Osteoblast (primary cell): ENCODE data around the gene CEMIP2. TPM values are rescaled to one million over a fixed set of nuclear protein-coding genes. Genes with fewer than 3 reads are reported as not detected.

Experiments used
- DNase-seq: peaks from one replicate; pipeline ENCODE4 v3.0.0; 2011; ENCODE audit warnings: low spot score, mixed read lengths; ENCODE audit not compliant: insufficient read length; ENCODE audit errors: missing footprints
- H2AFZ ChIP-seq: 2 replicates; pipeline ENCODE4 v1.6.0; 2011; ENCODE audit warnings: mild to moderate bottlenecking, low read length
- H3K27ac ChIP-seq: 2 replicates; pipeline ENCODE4 v1.5.1; 2011; ENCODE audit warnings: mild to moderate bottlenecking, low read depth, low read length, moderate library complexity
- H3K27me3 ChIP-seq: 2 replicates; pipeline ENCODE4 v1.6.0; 2012; ENCODE audit warnings: mild to moderate bottlenecking, control low read depth, inconsistent platforms, low read length, moderate library complexity; ENCODE audit not compliant: insufficient read depth
- H3K36me3 ChIP-seq: 2 replicates; pipeline ENCODE4 v1.5.1; 2011; ENCODE audit warnings: mild to moderate bottlenecking, low read length, control low read depth, moderate library complexity; ENCODE audit not compliant: insufficient read depth
- H3K4me1 ChIP-seq: 2 replicates; pipeline ENCODE4 v1.5.1; 2011; ENCODE audit warnings: mild to moderate bottlenecking, low read length, control low read depth, moderate library complexity; ENCODE audit not compliant: insufficient read depth
- H3K4me2 ChIP-seq: 2 replicates; pipeline ENCODE4 v1.6.0; 2011; ENCODE audit warnings: mild to moderate bottlenecking, low read length; ENCODE audit not compliant: insufficient read depth
- H3K4me3 ChIP-seq: fragments of 200-600 bp; sonication (generic); 3 replicates; pipeline ENCODE4 v1.5.1; 2012; ENCODE audit warnings: mild to moderate bottlenecking, low read length, inconsistent platforms; ENCODE audit not compliant: insufficient read depth
- H3K79me2 ChIP-seq: 2 replicates; pipeline ENCODE4 v1.6.0; 2012; ENCODE audit warnings: mild to moderate bottlenecking, low read length, control low read depth, inconsistent platforms; ENCODE audit not compliant: insufficient read depth
- H3K9me3 ChIP-seq: 2 replicates; pipeline ENCODE4 v1.5.1; 2011; ENCODE audit warnings: low read depth, low read length, control low read depth
- H4K20me1 ChIP-seq: 2 replicates; pipeline ENCODE4 v1.6.0; 2012; ENCODE audit warnings: mild to moderate bottlenecking, low read length, control low read depth; ENCODE audit not compliant: insufficient read depth
- total RNA-seq: library from RNA; depleted of rRNA; stranded (reverse); fragments of >200 nt; gene quantifications from 2 replicates; pipeline ENCODE4 v1.2.3, GENCODE V29; 2012
- TF ChIP-seq, protein P1 (sequence below): IDR thresholded peaks from 2 replicates; pipeline ENCODE4 v1.5.1; 2011; ENCODE audit warnings: mild to moderate bottlenecking, low read depth, low read length, moderate library complexity; ENCODE audit errors: extremely low read depth

The CEMIP2 gene
- total RNA-seq, 1 donor = 66.2 TPM

DNA sequence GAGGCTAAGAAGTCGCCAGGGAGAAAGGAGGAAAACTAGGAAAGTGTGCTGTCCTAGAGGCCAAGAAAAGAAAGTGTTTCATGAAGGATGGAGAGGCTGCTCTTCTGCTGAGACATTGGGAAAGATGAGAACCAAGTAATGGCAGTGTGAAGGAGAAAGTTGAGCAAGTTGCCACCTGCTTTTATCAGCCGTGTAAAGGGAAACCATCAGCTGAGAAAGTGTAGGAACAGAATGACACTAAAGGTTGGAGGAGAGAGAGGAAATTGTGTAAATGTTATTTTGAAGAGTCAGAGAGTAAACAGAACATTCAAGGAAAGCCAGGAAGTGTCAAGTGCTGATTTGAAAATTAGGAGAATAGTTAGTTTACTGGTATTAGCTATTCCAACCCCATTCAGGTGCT is 125.0 kb downstream of the CEMIP2 start:
- Histone ChIP-seq H3K4me1 (peaks cover 9% of the 10 kb centered on the region), H3K79me2 (no peaks in the 10 kb centered on the region), H3K36me3 (no peaks in the 10 kb centered on the region), H4K20me1 (no peaks in the 10 kb centered on the region), H3K4me3 (no peak overlapping the region), H2AFZ (no peak overlapping the region), H3K27me3 (no peaks in the 10 kb centered on the region), H3K27ac (no peak overlapping the region), H3K4me2 (no peak overlapping the region), H3K9me3 (no peaks in the 10 kb centered on the region)
- no peak for DNase-seq
- TF ChIP-seq, protein P1, sequence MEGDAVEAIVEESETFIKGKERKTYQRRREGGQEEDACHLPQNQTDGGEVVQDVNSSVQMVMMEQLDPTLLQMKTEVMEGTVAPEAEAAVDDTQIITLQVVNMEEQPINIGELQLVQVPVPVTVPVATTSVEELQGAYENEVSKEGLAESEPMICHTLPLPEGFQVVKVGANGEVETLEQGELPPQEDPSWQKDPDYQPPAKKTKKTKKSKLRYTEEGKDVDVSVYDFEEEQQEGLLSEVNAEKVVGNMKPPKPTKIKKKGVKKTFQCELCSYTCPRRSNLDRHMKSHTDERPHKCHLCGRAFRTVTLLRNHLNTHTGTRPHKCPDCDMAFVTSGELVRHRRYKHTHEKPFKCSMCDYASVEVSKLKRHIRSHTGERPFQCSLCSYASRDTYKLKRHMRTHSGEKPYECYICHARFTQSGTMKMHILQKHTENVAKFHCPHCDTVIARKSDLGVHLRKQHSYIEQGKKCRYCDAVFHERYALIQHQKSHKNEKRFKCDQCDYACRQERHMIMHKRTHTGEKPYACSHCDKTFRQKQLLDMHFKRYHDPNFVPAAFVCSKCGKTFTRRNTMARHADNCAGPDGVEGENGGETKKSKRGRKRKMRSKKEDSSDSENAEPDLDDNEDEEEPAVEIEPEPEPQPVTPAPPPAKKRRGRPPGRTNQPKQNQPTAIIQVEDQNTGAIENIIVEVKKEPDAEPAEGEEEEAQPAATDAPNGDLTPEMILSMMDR = no peak

DNA sequence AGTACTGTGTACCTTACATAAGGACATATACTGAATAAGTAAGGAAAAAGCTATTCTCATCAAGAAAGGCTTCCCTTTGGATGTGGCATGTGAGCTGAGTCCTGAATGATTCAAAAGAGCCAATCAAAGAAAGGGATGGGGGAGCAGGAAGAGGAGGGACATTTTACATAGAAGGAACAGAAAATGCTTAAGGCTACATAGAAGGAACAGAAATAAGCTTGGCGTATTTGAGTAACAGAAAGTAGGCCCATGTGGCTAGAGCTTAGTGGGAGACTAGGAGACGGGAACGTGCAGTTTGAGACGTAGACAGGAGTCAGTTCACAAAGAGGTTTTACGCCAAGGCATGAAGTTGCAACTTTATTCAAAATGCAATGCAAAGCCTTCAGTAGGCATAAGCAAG is 126.3 kb downstream of the CEMIP2 start:
- H3K4me3 ChIP-seq = no peak overlapping the region

DNA sequence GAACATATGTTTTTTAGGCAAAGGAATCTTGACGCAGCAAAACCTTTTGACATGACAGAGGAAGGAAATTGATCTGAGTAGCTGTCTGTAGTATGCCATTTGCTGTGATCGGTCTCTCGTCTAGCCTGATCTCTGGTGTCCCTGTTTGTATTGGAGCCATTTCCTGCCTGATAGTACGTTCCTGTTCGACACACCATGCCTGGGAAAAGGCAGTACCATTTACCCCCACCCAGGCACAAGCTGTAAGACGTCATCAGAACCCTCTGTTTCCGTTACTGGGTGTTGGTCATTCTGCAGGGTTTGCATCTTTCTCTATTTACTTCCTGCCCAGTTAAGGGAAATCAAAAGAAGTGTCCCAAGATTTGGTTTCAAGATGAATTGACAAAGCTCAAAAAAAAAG is 129.7 kb downstream of the CEMIP2 start:
- Histone ChIP-seq H3K9me3 (no peaks in the 10 kb centered on the region), H2AFZ (peak overlapping the region; percentile 1), H3K4me1 (no peaks in the 10 kb centered on the region), H3K79me2 (no peaks in the 10 kb centered on the region), H4K20me1 (no peaks in the 10 kb centered on the region), H3K36me3 (no peaks in the 10 kb centered on the region), H3K4me3 (no peak overlapping the region), H3K4me2 (no peak overlapping the region), H3K27ac (no peak overlapping the region), H3K27me3 (no peaks in the 10 kb centered on the region)
- TF ChIP-seq, protein P1 = no peak
- DNase-seq = no peak

More for the DNA sequence above, 126.3 kb downstream of the CEMIP2 start:
- Histone ChIP-seq H3K36me3 (no peaks in the 10 kb centered on the region), H3K79me2 (no peaks in the 10 kb centered on the region), H3K4me1 (peaks cover 2% of the 10 kb centered on the region), H4K20me1 (no peaks in the 10 kb centered on the region), H3K27me3 (no peaks in the 10 kb centered on the region), H3K27ac (no peak overlapping the region), H2AFZ (no peak overlapping the region), H3K9me3 (no peaks in the 10 kb centered on the region), H3K4me2 (no peak overlapping the region)
- no peak for DNase-seq
- TF ChIP-seq, protein P1 = no peak

DNA sequence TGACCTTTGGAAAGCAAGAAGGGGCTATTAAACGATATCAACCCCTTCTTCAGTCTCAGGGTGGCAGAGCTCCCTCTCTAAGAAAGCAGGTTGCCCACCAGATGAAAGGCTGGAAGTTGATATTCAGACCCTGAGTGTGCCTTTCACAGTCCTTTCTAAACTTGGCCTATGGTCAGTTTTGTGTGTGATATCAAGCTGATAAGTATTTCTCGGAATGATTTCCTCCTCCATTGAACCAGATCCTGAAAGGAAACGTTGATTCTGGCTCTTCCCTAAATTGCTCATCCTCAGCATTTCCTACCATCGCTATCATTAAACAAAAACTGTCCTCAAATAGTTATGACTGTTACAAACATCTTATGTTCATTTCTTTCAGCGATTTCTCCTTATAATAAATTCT is 130.4 kb downstream of the CEMIP2 start:
- Histone ChIP-seq H2AFZ (no peak overlapping the region), H3K4me2 (no peak overlapping the region)

More for the DNA sequence above, 130.4 kb downstream of the CEMIP2 start:
- DNase-seq = no peak
- Histone ChIP-seq H4K20me1 (no peaks in the 10 kb centered on the region), H3K9me3 (no peaks in the 10 kb centered on the region), H3K4me1 (no peaks in the 10 kb centered on the region), H3K27ac (no peak overlapping the region), H3K27me3 (no peaks in the 10 kb centered on the region), H3K36me3 (no peaks in the 10 kb centered on the region), H3K79me2 (no peaks in the 10 kb centered on the region), H3K4me3 (no peak overlapping the region)
- TF ChIP-seq, protein P1 = no peak
